PC-3 (cell line): ENCODE data around the gene ARVCF. TPM values are rescaled to one million over a fixed set of nuclear protein-coding genes. Genes with fewer than 3 reads are reported as not detected.

Source experiments
- ATAC-seq: fragments of 200-7000 bp; cut with Tn5 transposase; 2 replicates; pipeline ENCODE4 v1.9.1; 2020; ENCODE audit warnings: mild to moderate bottlenecking, moderate library complexity
- BruUV-seq: library from RNA; stranded (reverse); fragments of 400-500 nt; replicated peaks from 2 replicates; lab custom pipeline; 2021; lab: Mats Ljungman, UMichigan
- CTCF ChIA-PET: fragments of 300-600 bp; sonication (Branson Sonifier 250); formaldehyde crosslinking; loops from one replicate; lab custom pipeline; 2022; ENCODE audit warnings: antibody characterized with exemption; lab: Charles Lee
- POLR2A ChIA-PET: fragments of 300-600 bp; sonication (Branson Sonifier 250); formaldehyde crosslinking; loops from one replicate; lab custom pipeline; 2022; ENCODE audit warnings: antibody characterized with exemption; ENCODE audit not compliant: unreplicated experiment; lab: Charles Lee
- DNase-seq: peaks from one replicate; pipeline ENCODE4 v3.0.0-alpha.2; 2015
- H2AFZ ChIP-seq: fragments of 300-600 bp; sonication (generic); 2 replicates; pipeline ENCODE4 v1.6.0; 2016; ENCODE audit warnings: antibody characterized with exemption, low read length
- H3F3A ChIP-seq: fragments of 300-600 bp; sonication (generic); one replicate; pipeline ENCODE4 v1.6.0; 2017; ENCODE audit warnings: antibody characterized with exemption, low read length, control low read depth, mild to moderate bottlenecking; ENCODE audit not compliant: unreplicated experiment
- H3K27ac ChIP-seq: fragments of 300-600 bp; sonication (generic); 2 replicates; pipeline ENCODE4 v1.5.1; 2016; ENCODE audit warnings: mild to moderate bottlenecking, low read length
- H3K27me3 ChIP-seq: fragments of 300-600 bp; sonication (generic); 2 replicates; pipeline ENCODE4 v1.6.1; 2016; ENCODE audit warnings: low read length, mixed read lengths
- H3K36me3 ChIP-seq: fragments of 300-600 bp; sonication (generic); 2 replicates; pipeline ENCODE4 v1.6.1; 2016; ENCODE audit warnings: low read depth, mixed run types, low read length, mixed read lengths
- H3K4me1 ChIP-seq: fragments of 300-600 bp; sonication (generic); 2 replicates; pipeline ENCODE4 v1.5.1; 2016; ENCODE audit warnings: low read length; ENCODE audit not compliant: insufficient read depth
- H3K4me2 ChIP-seq: fragments of 300-600 bp; sonication (generic); 2 replicates; pipeline ENCODE4 v1.6.0; 2016; ENCODE audit warnings: low read length
- H3K4me3 ChIP-seq: fragments of 300-600 bp; sonication (generic); 2 replicates; pipeline ENCODE4 v1.5.1; 2016; ENCODE audit warnings: mild to moderate bottlenecking, low read length, mixed read lengths
- H3K79me2 ChIP-seq: fragments of 300-600 bp; sonication (generic); 2 replicates; pipeline ENCODE4 v1.6.1; 2017; ENCODE audit warnings: low read length, mixed read lengths
- H3K9ac ChIP-seq: fragments of 300-600 bp; sonication (generic); 2 replicates; pipeline ENCODE4 v1.6.0; 2016; ENCODE audit warnings: mild to moderate bottlenecking, low read length
- H3K9me2 ChIP-seq: fragments of 300-600 bp; sonication (generic); replicated peaks from 2 replicates; pipeline ENCODE4 v1.6.1; 2016; ENCODE audit warnings: mixed run types, low read length, mixed read lengths
- H3K9me3 ChIP-seq: fragments of 300-600 bp; sonication (generic); 2 replicates; pipeline ENCODE4 v1.6.1; 2016; ENCODE audit warnings: low read length, mixed read lengths
- H4K20me1 ChIP-seq: fragments of 300-600 bp; sonication (generic); 2 replicates; pipeline ENCODE4 v1.6.1; 2016; ENCODE audit warnings: low read length, mixed read lengths
- CTCF ChIP-seq: fragments of 300-600 bp; sonication (generic); conservative IDR thresholded peaks from 2 replicates; pipeline ENCODE4 v1.5.1; 2017; ENCODE audit warnings: antibody characterized with exemption, low read depth, mild to moderate bottlenecking, low read length
- EZH2 ChIP-seq: fragments of 300-600 bp; sonication (generic); IDR thresholded peaks from one replicate; pipeline ENCODE4 v1.6.1; 2017; ENCODE audit warnings: antibody characterized with exemption, mild to moderate bottlenecking, low read length; ENCODE audit not compliant: unreplicated experiment
- EZH2phosphoT487 ChIP-seq: fragments of 300-600 bp; sonication (generic); IDR thresholded peaks from 2 replicates; pipeline ENCODE4 v1.6.1; 2018; ENCODE audit warnings: mild to moderate bottlenecking, antibody characterized with exemption, low read length, borderline replicate concordance
- intact Hi-C: fragments of 100-400 bp; cut with micrococcal nuclease; formaldehyde crosslinking; loops from 2 replicates; pipeline ENCODE4 v1.9.0; 2023
- total RNA-seq: library from RNA; depleted of rRNA; stranded (reverse); fragments of >200 nt; gene quantifications from 2 replicates; pipeline ENCODE4 v1.2.3, GENCODE V29; 2014

The ARVCF gene
- total RNA-seq, 1 experiment from 2014 or later: 20.0 TPM

- Histone ChIP-seq H3K79me2 (no peaks in the 10 kb centered on the region), H4K20me1 (no peaks in the 10 kb centered on the region), H3K4me3 (no peak overlapping the region), H3K4me2 (no peak overlapping the region), H3K9ac (no peak overlapping the region), H3K36me3 (no peaks in the 10 kb centered on the region), H3K27ac (no peak overlapping the region), H3K9me3 (no peaks in the 10 kb centered on the region), H3K4me1 (no peaks in the 10 kb centered on the region), H3K9me2 (no peaks in the 10 kb centered on the region), H3F3A (no peaks in the 10 kb centered on the region), H3K27me3 (no peaks in the 10 kb centered on the region), H2AFZ (no peak overlapping the region)
- BruUV-seq: no TSS peak
- ChIA-PET CTCF (no interaction called here), POLR2A (no interaction called here)
- no peak for DNase-seq
- intact Hi-C loops: no loop called here
- no peak for ATAC-seq
- TF ChIP-seq EZH2 (no peak), EZH2phosphoT487 (no peak), CTCF (no peak)
Measured at GRCh38 chr22:19994851-19995610, 21.6 kb downstream of the ARVCF start.

GRCh38 chr22:19993926-19994325, 22.7 kb downstream of the ARVCF start:
- no peaks in the 10 kb centered on the region for H3K79me2 ChIP-seq
- no peaks in the 10 kb centered on the region for H3K9me3 ChIP-seq
- H3K9me2 ChIP-seq: no peaks in the 10 kb centered on the region
- no peak overlapping the region for H3K4me3 ChIP-seq
- H3K4me1 ChIP-seq: no peaks in the 10 kb centered on the region
- H3K36me3 ChIP-seq: no peaks in the 10 kb centered on the region
- DNase-seq (no peak), ATAC-seq (no peak)
- intact Hi-C loops: no loop called here
- no peaks in the 10 kb centered on the region for H3F3A ChIP-seq
- POLR2A ChIA-PET: no interaction called here
- no TSS peak for BruUV-seq
- H3K27ac ChIP-seq: no peak overlapping the region
- no peaks in the 10 kb centered on the region for H4K20me1 ChIP-seq
- H2AFZ ChIP-seq: no peak overlapping the region
- no peak for TF ChIP-seq EZH2
- no peak for TF ChIP-seq CTCF
- TF ChIP-seq EZH2phosphoT487: no peak
- H3K27me3 ChIP-seq: no peaks in the 10 kb centered on the region
- H3K9ac ChIP-seq: no peak overlapping the region
- H3K4me2 ChIP-seq: no peak overlapping the region
- CTCF ChIA-PET: no interaction called here

GRCh38 chr22:19992921-19993355, 23.7 kb downstream of the ARVCF start:
- Histone ChIP-seq H3K27me3 (no peaks in the 10 kb centered on the region), H4K20me1 (no peaks in the 10 kb centered on the region), H3K27ac (no peak overlapping the region), H3K9me2 (no peaks in the 10 kb centered on the region), H3K4me3 (no peak overlapping the region), H3K79me2 (no peaks in the 10 kb centered on the region), H3F3A (no peaks in the 10 kb centered on the region), H3K9me3 (no peaks in the 10 kb centered on the region), H3K4me2 (no peak overlapping the region), H3K4me1 (no peaks in the 10 kb centered on the region), H3K9ac (no peak overlapping the region), H2AFZ (no peak overlapping the region), H3K36me3 (no peaks in the 10 kb centered on the region)
- BruUV-seq: no TSS peak
- ChIA-PET POLR2A (no interaction called here), CTCF (no interaction called here)
- TF ChIP-seq EZH2: no peak
- no peak for TF ChIP-seq CTCF
- TF ChIP-seq EZH2phosphoT487: no peak
- DNase-seq (no peak), ATAC-seq (no peak)
- intact Hi-C loops: no loop called here
